ENCODE results near the gene RBM4. TPM values are rescaled to one million over a fixed set of nuclear protein-coding genes. Genes with fewer than 3 reads are reported as not detected.

RBM4 gene
- total and polyA plus RNA-seq, 2 of the 13 experiments (the other 11 are each of a cell fraction or from before 2014, with no cell fraction given) = 126 to 136 TPM

GRCh38 chr11:66616379-66617154 lies 21.9 kb upstream of the RBM4 start, which contains the start of gene RBM14 (continued):
- TF ChIP-seq MYNN (CRISPR knock-in tag; IDR thresholded peaks at IDR 0.05; ENCODE audit: low read depth) (peak; percentile 19; the same call in 1 of the 2 replicates), MED1 (CRISPR knock-in tag; IDR thresholded peaks at IDR 0.05) (peak; percentile 69), TCF7 (IDR thresholded peaks at IDR 0.05; ENCODE audit: low read depth) (no peak), ZNF441 (CRISPR knock-in tag; IDR thresholded peaks at IDR 0.05; ENCODE audit: borderline replicate concordance) (peak; percentile 66), ATF7 (IDR thresholded peaks at IDR 0.05) (no peak), ATF7 (CRISPR knock-in tag; IDR thresholded peaks at IDR 0.05) (peak; percentile 49), HDAC1 (CRISPR knock-in tag; IDR thresholded peaks at IDR 0.05) (peak; percentile 77), KLF12 (CRISPR knock-in tag; IDR thresholded peaks at IDR 0.05; ENCODE audit: borderline replicate concordance) (peak; percentile 92; the same call in 1 of the 2 replicates), ZNF292 (CRISPR knock-in tag; IDR thresholded peaks at IDR 0.05; ENCODE audit: borderline replicate concordance, low read depth) (no peak), PRDM10 (CRISPR knock-in tag; IDR thresholded peaks at IDR 0.05; ENCODE audit: low read depth) (0 out of 2 replicates have a peak, but pooled peaks have one; percentile 28), LBX2 (CRISPR knock-in tag; IDR thresholded peaks at IDR 0.05; ENCODE audit: borderline replicate concordance) (peak; percentile 19; the same call in 1 of the 2 replicates), SATB2 (CRISPR knock-in tag; IDR thresholded peaks at IDR 0.05) (peak; percentile 25; the same call in 1 of the 2 replicates)

Measured in HepG2 (cell line).